Hepatocyte (in vitro differentiated cells): ENCODE measurements around the gene ZNF664. TPM values are rescaled to one million over a fixed set of nuclear protein-coding genes. Genes with fewer than 3 reads are reported as not detected.

Experiments used
- DNase-seq: peaks from one replicate; pipeline ENCODE4 v3.0.0-alpha.2; 2016; ENCODE audit warnings: low spot score
- H2AFZ ChIP-seq: fragments of 200-600 bp; sonication (generic); 2 replicates; pipeline ENCODE4 v1.6.0; 2016; ENCODE audit warnings: antibody characterized with exemption, mild to moderate bottlenecking
- H3K27ac ChIP-seq: fragments of 200-600 bp; sonication (generic); 2 replicates; pipeline ENCODE4 v1.5.1; 2016; ENCODE audit warnings: mild to moderate bottlenecking
- H3K27me3 ChIP-seq: fragments of 200-600 bp; sonication (generic); 2 replicates; pipeline ENCODE4 v1.6.1; 2016
- H3K36me3 ChIP-seq: fragments of 200-600 bp; sonication (generic); replicated peaks from 2 replicates; pipeline ENCODE4 v1.5.1; 2016; ENCODE audit warnings: low read depth; ENCODE audit not compliant: insufficient read depth
- H3K4me1 ChIP-seq: fragments of 200-600 bp; sonication (generic); 2 replicates; pipeline ENCODE4 v1.5.1; 2016; ENCODE audit warnings: mild to moderate bottlenecking, moderate library complexity; ENCODE audit not compliant: insufficient read depth
- H3K4me2 ChIP-seq: fragments of 200-600 bp; sonication (generic); 2 replicates; pipeline ENCODE4 v1.6.0; 2016
- H3K4me3 ChIP-seq: fragments of 200-600 bp; sonication (generic); 2 replicates; pipeline ENCODE4 v1.5.1; 2016; ENCODE audit warnings: mild to moderate bottlenecking
- H3K79me2 ChIP-seq: fragments of 200-600 bp; sonication (generic); 2 replicates; pipeline ENCODE4 v1.6.0; 2017; ENCODE audit warnings: mild to moderate bottlenecking
- H3K9me2 ChIP-seq: fragments of 200-600 bp; sonication (generic); replicated peaks from 2 replicates; pipeline ENCODE4 v1.6.0; 2017; ENCODE audit warnings: mild to moderate bottlenecking; ENCODE audit not compliant: insufficient read depth
- H3K9me3 ChIP-seq: fragments of 200-600 bp; sonication (generic); 2 replicates; pipeline ENCODE4 v1.5.1; 2016; ENCODE audit warnings: low read depth, mild to moderate bottlenecking
- H4K20me1 ChIP-seq: fragments of 200-600 bp; sonication (generic); 2 replicates; pipeline ENCODE4 v1.6.0; 2016; ENCODE audit warnings: mild to moderate bottlenecking; ENCODE audit not compliant: insufficient read depth, poor library complexity, severe bottlenecking
- EZH2 ChIP-seq: fragments of 200-600 bp; sonication (generic); IDR thresholded peaks from 2 replicates; pipeline ENCODE4 v1.6.1; 2016; ENCODE audit warnings: antibody characterized with exemption, mild to moderate bottlenecking, borderline replicate concordance
- EZH2phosphoT487 ChIP-seq: fragments of 200-600 bp; sonication (generic); IDR thresholded peaks from one replicate; pipeline ENCODE4 v1.6.1; 2018; ENCODE audit warnings: antibody characterized with exemption, mild to moderate bottlenecking, low read depth, moderate library complexity; ENCODE audit not compliant: unreplicated experiment, severe bottlenecking
- WGBS: methylation state at CpG from one replicate; pipeline ENCODE4 v1.1.6; 2016; ENCODE audit warnings: low lambda C conversion rate; ENCODE audit errors: missing lambda C conversion rate; 5-methylcytosine and 5-hydroxymethylcytosine counted together
- polyA plus RNA-seq: library from polyadenylated mRNA; unstranded; fragments of >200 nt; fragmentation: Nextera tagmentation; extraction: Ambion mirVana; gene quantifications from 2 replicates; pipeline ENCODE4 v1.2.1, GENCODE V29; 2016
- total RNA-seq: library from RNA; depleted of rRNA; stranded (reverse); fragments of >200 nt; gene quantifications from 2 replicates; pipeline ENCODE4 v1.2.3, GENCODE V29; 2014
- TF ChIP-seq, protein P1 (sequence below): fragments of 200-600 bp; sonication (generic); IDR thresholded peaks from 2 replicates; pipeline ENCODE4 v1.5.1; 2016; ENCODE audit warnings: antibody characterized with exemption, mild to moderate bottlenecking; ENCODE audit not compliant: poor library complexity

ZNF664 gene
- total and polyA plus RNA-seq, 2 experiments from 2014 or later = 17.6 to 80.4 TPM

DNA sequence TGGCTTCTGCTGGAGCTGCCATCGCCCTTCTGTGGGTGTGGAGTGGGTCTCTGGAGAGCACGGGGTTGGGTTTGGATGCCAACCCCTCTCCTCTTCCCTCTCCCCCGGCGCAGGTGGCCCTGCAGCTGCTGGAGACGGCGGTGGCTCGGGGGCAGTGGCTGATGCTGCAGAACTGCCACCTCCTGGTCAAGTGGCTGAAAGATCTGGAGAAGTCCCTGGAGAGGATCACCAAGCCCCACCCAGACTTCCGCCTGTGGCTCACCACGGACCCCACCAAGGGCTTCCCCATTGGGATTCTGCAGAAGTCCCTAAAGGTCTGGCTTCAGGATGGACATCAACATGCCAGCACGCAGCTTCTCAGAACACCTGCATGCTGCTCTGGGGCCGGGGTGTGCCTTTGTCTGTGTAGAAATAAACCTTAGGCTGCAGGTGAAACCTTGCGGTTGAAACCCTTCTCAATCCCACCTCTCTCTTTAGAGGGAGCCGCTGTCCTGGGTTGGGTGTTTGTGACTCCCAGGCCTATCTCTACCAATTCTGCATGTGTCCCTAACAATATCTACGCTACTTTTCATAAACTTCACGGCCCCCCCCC lies 44.6 kb upstream of the ZNF664 start:
- no peaks in the 10 kb centered on the region for H3K79me2 ChIP-seq
- H3K4me2 ChIP-seq = no peak overlapping the region
- no peaks in the 10 kb centered on the region for H3K9me2 ChIP-seq
- H3K4me3 ChIP-seq = no peak overlapping the region
- H3K27me3 ChIP-seq = no peaks in the 10 kb centered on the region
- H3K9me3 ChIP-seq = no peaks in the 10 kb centered on the region
- H2AFZ ChIP-seq = no peak overlapping the region
- H3K36me3 ChIP-seq = no peaks in the 10 kb centered on the region
- no peak for DNase-seq
- no peak overlapping the region for H3K27ac ChIP-seq
- TF ChIP-seq EZH2phosphoT487 = no peak
- no peak for TF ChIP-seq EZH2
- TF ChIP-seq, protein P1, sequence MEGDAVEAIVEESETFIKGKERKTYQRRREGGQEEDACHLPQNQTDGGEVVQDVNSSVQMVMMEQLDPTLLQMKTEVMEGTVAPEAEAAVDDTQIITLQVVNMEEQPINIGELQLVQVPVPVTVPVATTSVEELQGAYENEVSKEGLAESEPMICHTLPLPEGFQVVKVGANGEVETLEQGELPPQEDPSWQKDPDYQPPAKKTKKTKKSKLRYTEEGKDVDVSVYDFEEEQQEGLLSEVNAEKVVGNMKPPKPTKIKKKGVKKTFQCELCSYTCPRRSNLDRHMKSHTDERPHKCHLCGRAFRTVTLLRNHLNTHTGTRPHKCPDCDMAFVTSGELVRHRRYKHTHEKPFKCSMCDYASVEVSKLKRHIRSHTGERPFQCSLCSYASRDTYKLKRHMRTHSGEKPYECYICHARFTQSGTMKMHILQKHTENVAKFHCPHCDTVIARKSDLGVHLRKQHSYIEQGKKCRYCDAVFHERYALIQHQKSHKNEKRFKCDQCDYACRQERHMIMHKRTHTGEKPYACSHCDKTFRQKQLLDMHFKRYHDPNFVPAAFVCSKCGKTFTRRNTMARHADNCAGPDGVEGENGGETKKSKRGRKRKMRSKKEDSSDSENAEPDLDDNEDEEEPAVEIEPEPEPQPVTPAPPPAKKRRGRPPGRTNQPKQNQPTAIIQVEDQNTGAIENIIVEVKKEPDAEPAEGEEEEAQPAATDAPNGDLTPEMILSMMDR = no peak
- no peaks in the 10 kb centered on the region for H3K4me1 ChIP-seq
- H4K20me1 ChIP-seq = no peaks in the 10 kb centered on the region
- 84% methylated on average over 15 of the region's 15 CpGs for WGBS

DNA sequence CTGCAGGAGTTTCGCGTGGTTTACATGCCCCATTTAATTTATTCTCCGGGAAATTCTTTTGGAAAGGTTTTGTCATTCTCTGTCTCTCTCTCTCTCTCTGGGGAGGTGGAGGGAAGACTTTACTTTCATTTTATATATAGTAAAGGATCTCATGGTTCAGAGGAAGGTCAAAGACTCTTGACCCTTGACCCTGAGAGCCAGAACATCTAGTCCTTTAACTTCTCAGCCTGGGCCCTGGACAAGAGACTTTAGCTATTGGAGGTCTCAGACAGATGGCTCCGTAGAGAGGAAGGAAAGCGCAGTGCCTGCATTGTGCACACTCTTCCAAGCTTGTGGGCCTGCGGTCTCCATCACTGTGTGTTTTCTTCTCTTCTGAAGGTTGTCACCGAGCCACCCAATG lies 44.1 kb upstream of the ZNF664 start:
- Histone ChIP-seq H3K9me3 (no peaks in the 10 kb centered on the region), H4K20me1 (no peaks in the 10 kb centered on the region), H3K36me3 (no peaks in the 10 kb centered on the region), H3K4me1 (no peaks in the 10 kb centered on the region), H3K27me3 (no peaks in the 10 kb centered on the region), H3K4me2 (no peak overlapping the region), H3K27ac (no peak overlapping the region), H3K79me2 (no peaks in the 10 kb centered on the region), H2AFZ (no peak overlapping the region), H3K9me2 (no peaks in the 10 kb centered on the region), H3K4me3 (no peak overlapping the region)
- 92% methylated on average over 7 of the region's 7 CpGs for WGBS
- DNase-seq = no peak
- TF ChIP-seq EZH2 = no peak
- TF ChIP-seq, protein P1 = no peak
- no peak for TF ChIP-seq EZH2phosphoT487

DNA sequence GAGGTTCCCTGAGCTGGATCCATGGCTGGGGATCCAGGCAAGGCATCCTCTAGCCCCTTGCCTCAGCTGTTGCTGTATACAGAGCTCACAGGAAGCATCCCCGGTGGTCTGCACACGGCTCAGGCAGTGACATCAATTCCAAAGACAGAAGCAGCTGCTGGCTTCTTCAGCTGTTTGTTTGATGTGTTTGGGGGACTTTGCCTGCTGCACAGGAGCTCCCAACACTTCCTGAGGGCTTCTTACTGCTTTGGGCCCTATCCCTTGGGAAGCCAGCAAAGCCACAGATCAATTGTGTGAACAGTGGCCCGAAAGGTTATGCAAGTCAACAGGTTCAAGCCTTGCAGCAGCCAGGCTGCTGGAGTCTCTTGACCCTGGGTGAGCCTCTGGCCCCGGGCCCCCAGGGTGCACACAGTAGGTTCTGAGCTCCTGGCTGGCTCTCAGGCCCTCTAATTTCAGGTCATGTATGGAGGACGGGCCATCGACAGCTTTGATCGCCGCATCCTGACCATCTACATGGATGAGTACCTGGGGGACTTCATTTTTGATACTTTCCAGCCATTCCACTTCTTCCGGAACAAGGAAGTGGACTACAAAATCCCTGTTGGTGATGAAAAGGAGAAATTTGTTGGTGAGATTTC lies 43.0 kb upstream of the ZNF664 start:
- Histone ChIP-seq H3K27ac (no peak overlapping the region), H3K4me3 (no peak overlapping the region), H3K36me3 (no peaks in the 10 kb centered on the region), H3K9me3 (no peaks in the 10 kb centered on the region), H4K20me1 (no peaks in the 10 kb centered on the region), H3K4me1 (no peaks in the 10 kb centered on the region), H3K79me2 (no peaks in the 10 kb centered on the region), H3K27me3 (no peaks in the 10 kb centered on the region), H2AFZ (no peak overlapping the region), H3K4me2 (no peak overlapping the region), H3K9me2 (no peaks in the 10 kb centered on the region)
- WGBS = 89% methylated on average over 9 of the region's 9 CpGs
- no peak for DNase-seq
- TF ChIP-seq EZH2phosphoT487 (no peak), EZH2 (no peak)
- TF ChIP-seq, protein P1 = no peak
